K562 (cell line): Measurements from ENCODE around the gene STX19.

Experiments used
- CBX3 ChIP-seq, 2 experiments: IDR thresholded peaks; 1 replicate in 1 of 2; 2 replicates in 1 of 2; pipeline ENCODE4 v1.6.1; 2012; ENCODE audit warnings: inconsistent platforms in 2 of 2, low read length in 2 of 2, borderline replicate concordance in 1 of 2, control low read depth in 1 of 2
- CTCF ChIP-seq, 3 experiments: IDR thresholded peaks in 2 of 3; conservative IDR thresholded peaks in 1 of 3; 2 replicates each; pipeline ENCODE4 v1.5.1; 2011 to 2012; ENCODE audit warnings: low read length in 3 of 3, mild to moderate bottlenecking in 3 of 3, control low read depth in 2 of 3, improper control_type of control experiment in 1 of 3, inconsistent platforms in 1 of 3, low read depth in 1 of 3, mixed read lengths in 1 of 3, moderate library complexity in 1 of 3; ENCODE audit not compliant: insufficient read depth in 2 of 3
- EZH2 ChIP-seq: IDR thresholded peaks from 2 replicates; pipeline ENCODE4 v1.6.1; 2012; ENCODE audit warnings: low read depth, mild to moderate bottlenecking, inconsistent platforms, low read length, borderline replicate concordance
- ILK ChIP-seq: fragments of 450-650 bp; IDR thresholded peaks from 2 replicates; pipeline ENCODE4 v1.6.1; 2016; ENCODE audit warnings: missing genetic modification characterization, low read depth, mild to moderate bottlenecking, missing compliant biosample characterization, moderate library complexity, borderline replicate concordance
- MEF2D ChIP-seq: conservative IDR thresholded peaks from 2 replicates; pipeline ENCODE4 v1.6.1; 2016; ENCODE audit warnings: low read depth, missing genetic modification characterization, missing compliant biosample characterization
- NFYB ChIP-seq: IDR thresholded peaks from 2 replicates; pipeline ENCODE4 v1.6.1; 2011; ENCODE audit warnings: mild to moderate bottlenecking, moderate library complexity; ENCODE audit not compliant: insufficient read length; ENCODE audit errors: extremely low read depth
- POLR2A ChIP-seq: fragments of 450-650 bp; conservative IDR thresholded peaks from 2 replicates; pipeline ENCODE4 v1.6.1; 2016
- POLR2AphosphoS2 ChIP-seq: IDR thresholded peaks from 2 replicates; pipeline ENCODE4 v1.6.1; 2012; ENCODE audit warnings: low read length, improper control_type of control experiment
- ZBTB17 ChIP-seq: fragments of 450-650 bp; formaldehyde crosslinking; IDR thresholded peaks from 2 replicates; pipeline ENCODE4 v1.4.0; 2020; ENCODE audit warnings: mild to moderate bottlenecking
- ZC3H8 ChIP-seq: fragments of 450-650 bp; IDR thresholded peaks from 2 replicates; pipeline ENCODE4 v1.6.1; 2017

DNA sequence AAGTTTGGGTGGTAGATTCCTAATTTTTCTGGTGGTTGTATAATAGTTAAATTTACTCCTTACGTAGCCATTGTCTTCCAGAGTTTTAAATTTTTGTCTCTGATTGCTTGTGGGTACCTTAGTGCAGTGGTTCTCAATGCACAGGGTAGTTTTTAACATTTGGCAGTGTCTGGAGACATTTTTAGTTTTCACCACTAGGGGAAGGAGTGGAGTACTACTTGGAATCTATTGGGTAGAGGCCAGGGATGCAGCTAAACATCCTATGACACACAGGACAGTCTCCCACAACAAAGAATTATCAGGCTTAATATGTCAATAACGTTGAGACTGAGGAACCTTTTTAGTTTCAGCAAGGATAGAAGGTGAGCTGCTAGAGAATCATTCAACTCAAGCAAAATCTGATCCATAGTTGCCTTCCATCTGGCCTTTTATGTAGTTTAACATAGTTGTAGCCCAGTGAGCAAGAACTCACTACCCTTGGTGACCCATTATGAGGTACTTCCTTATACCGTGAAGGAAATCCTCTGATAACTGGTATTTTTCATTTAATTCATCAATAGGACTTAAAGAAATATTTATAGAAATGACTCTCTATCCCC lies 8.6 kb upstream of the STX19 start:
- TF ChIP-seq EZH2 = no peak
- peak; percentile 2 to 37 (median 22); a peak in 2 of 6 replicates for TF ChIP-seq CTCF (IDR thresholded peaks at IDR 0.05 in 2 of 3, conservative IDR thresholded peaks at IDR 0.05 in 1 of 3; ENCODE audit: insufficient read depth in 2 of 3, low read depth in 1 of 3, low read length in 3 of 3)
- TF ChIP-seq NFYB = no peak
- TF ChIP-seq MEF2D (tag) = no peak
- TF ChIP-seq ZC3H8 = no peak
- TF ChIP-seq POLR2AphosphoS2 = no peak
- no peak for TF ChIP-seq CBX3 (IDR thresholded peaks at IDR 0.05; ENCODE audit: borderline replicate concordance in 1 of 2, low read length in 2 of 2)
- TF ChIP-seq ZBTB17 (CRISPR knock-in tag) = no peak
- no peak for TF ChIP-seq POLR2A
- no peak for TF ChIP-seq ILK
